IMR-90 (cell line): Measurements from ENCODE around the gene KRT86. TPM values are rescaled to one million over a fixed set of nuclear protein-coding genes. Genes with fewer than 3 reads are reported as not detected.

Source experiments
- ATAC-seq: fragments of 200-7000 bp; cut with Tn5 transposase; 2 replicates; pipeline ENCODE4 v1.9.1; 2020; ENCODE audit warnings: low read depth, mild to moderate bottlenecking, moderate library complexity
- BruUV-seq: library from RNA; stranded (reverse); fragments of 400-500 nt; replicated peaks from 2 replicates; lab custom pipeline; 2021; lab: Mats Ljungman, UMichigan
- CTCF ChIA-PET: fragments of 300-600 bp; formaldehyde crosslinking; extraction: SDS; loops from one replicate; lab custom pipeline; 2021; ENCODE audit warnings: antibody characterized with exemption; lab: Yijun Ruan, JAX
- POLR2A ChIA-PET: fragments of 300-600 bp; sonication (Branson Sonifier 250); formaldehyde crosslinking; loops from one replicate; lab custom pipeline; 2022; ENCODE audit warnings: antibody characterized with exemption; ENCODE audit not compliant: unreplicated experiment; lab: Charles Lee
- DNase-seq: peaks from one replicate; pipeline ENCODE4 v3.0.0; 2013
- H2AFZ ChIP-seq: replicated peaks from 2 replicates; pipeline ENCODE3; 2013; ENCODE audit warnings: low read length, mild to moderate bottlenecking; ENCODE audit not compliant: poor library complexity
- H2AK5ac ChIP-seq: 2 replicates; pipeline ENCODE4 v1.6.1; 2013; ENCODE audit warnings: low read depth, low read length, inconsistent platforms
- H2AK9ac ChIP-seq: replicated peaks from 2 replicates; pipeline ENCODE3; 2013; ENCODE audit warnings: mild to moderate bottlenecking, low read depth, low read length, moderate library complexity; ENCODE audit not compliant: poor library complexity
- H2BK120ac ChIP-seq: 2 replicates; pipeline ENCODE4 v1.6.1; 2013; ENCODE audit warnings: low read depth, low read length, inconsistent platforms
- H2BK15ac ChIP-seq: 3 replicates; pipeline ENCODE4 v1.6.1; 2013; ENCODE audit warnings: low read depth, low read length, inconsistent platforms
- H2BK20ac ChIP-seq: 2 replicates; pipeline ENCODE4 v1.6.1; 2013; ENCODE audit warnings: low read depth, mild to moderate bottlenecking, inconsistent platforms, low read length, moderate library complexity
- H2BK5ac ChIP-seq: 2 replicates; pipeline ENCODE4 v1.6.1; 2013; ENCODE audit warnings: mild to moderate bottlenecking, low read depth, low read length, inconsistent platforms; ENCODE audit not compliant: poor library complexity, severe bottlenecking
- H3K14ac ChIP-seq: replicated peaks from 2 replicates; pipeline ENCODE4 v1.6.1; 2013; ENCODE audit warnings: low read depth, low read length, inconsistent platforms
- H3K18ac ChIP-seq: 2 replicates; pipeline ENCODE4 v1.6.1; 2013; ENCODE audit warnings: low read depth, low read length, control low read depth
- H3K23ac ChIP-seq: 2 replicates; pipeline ENCODE4 v1.6.1; 2013; ENCODE audit warnings: low read depth, low read length, inconsistent platforms
- H3K27ac ChIP-seq: 2 replicates; pipeline ENCODE4 v1.5.1; 2013; ENCODE audit warnings: mild to moderate bottlenecking, control low read depth, low read length; ENCODE audit not compliant: insufficient read depth
- H3K27me3 ChIP-seq: 2 replicates; pipeline ENCODE4 v1.6.1; 2013; ENCODE audit warnings: low read length; ENCODE audit not compliant: control insufficient read depth, insufficient read depth
- H3K36me3 ChIP-seq: 2 replicates; pipeline ENCODE4 v1.6.1; 2013; ENCODE audit warnings: low read length, mixed read lengths; ENCODE audit not compliant: control insufficient read depth, insufficient read depth
- H3K4ac ChIP-seq: 2 replicates; pipeline ENCODE4 v1.6.1; 2013; ENCODE audit warnings: low read depth, low read length, inconsistent platforms
- H3K4me1 ChIP-seq: 2 replicates; pipeline ENCODE4 v1.6.1; 2013; ENCODE audit warnings: low read length, mixed read lengths; ENCODE audit not compliant: control insufficient read depth, insufficient read depth
- H3K4me2 ChIP-seq: 2 replicates; pipeline ENCODE4 v1.6.1; 2013; ENCODE audit warnings: low read depth, mild to moderate bottlenecking, control low read depth, low read length, moderate library complexity
- H3K4me3 ChIP-seq: 2 replicates; pipeline ENCODE4 v1.5.1; 2013; ENCODE audit warnings: low read depth, mild to moderate bottlenecking, control low read depth, low read length, moderate library complexity; ENCODE audit not compliant: insufficient read depth
- H3K56ac ChIP-seq: 2 replicates; pipeline ENCODE4 v1.6.1; 2013; ENCODE audit warnings: low read length, inconsistent platforms; ENCODE audit not compliant: insufficient read depth; ENCODE audit errors: extremely low read depth
- H3K79me1 ChIP-seq, 2 experiments: 2 replicates each; pipeline ENCODE4 v1.6.1; 2013; ENCODE audit warnings: low read length in 2 of 2, inconsistent platforms in 1 of 2, low read depth in 1 of 2
- H3K9ac ChIP-seq: 2 replicates; pipeline ENCODE4 v1.6.1; 2013; ENCODE audit warnings: low read depth, low read length, control low read depth
- H3K9me1 ChIP-seq: 2 replicates; pipeline ENCODE4 v1.6.1; 2013; ENCODE audit warnings: low read length, inconsistent platforms; ENCODE audit not compliant: insufficient read depth
- H3K9me3 ChIP-seq: 2 replicates; pipeline ENCODE4 v1.6.1; 2013; ENCODE audit warnings: low read length; ENCODE audit not compliant: control insufficient read depth, insufficient read depth
- H4K20me1 ChIP-seq: 2 replicates; pipeline ENCODE4 v1.6.1; 2013; ENCODE audit warnings: low read length, inconsistent platforms; ENCODE audit not compliant: insufficient read depth
- H4K5ac ChIP-seq: 2 replicates; pipeline ENCODE4 v1.6.1; 2013; ENCODE audit warnings: mild to moderate bottlenecking, low read depth, low read length, control low read depth
- H4K8ac ChIP-seq, 2 experiments: 2 replicates each; pipeline ENCODE4 v1.6.1; 2013; ENCODE audit warnings: low read depth in 2 of 2, low read length in 2 of 2, control low read depth in 1 of 2, inconsistent platforms in 1 of 2
- H4K91ac ChIP-seq: 2 replicates; pipeline ENCODE4 v1.6.1; 2013; ENCODE audit warnings: low read depth, low read length, inconsistent platforms; ENCODE audit not compliant: insufficient read depth
- BHLHE40 ChIP-seq: fragments of 150-350 bp; IDR thresholded peaks from 2 replicates; pipeline ENCODE4 v1.6.1; 2016; ENCODE audit warnings: mild to moderate bottlenecking, low read depth, low read length
- WGBS, 2 experiments: methylation state at CpG; one replicate each; pipeline versions ENCODE4 v1.1.5 to v1.1.7; 2013; ENCODE audit warnings: missing lambda C conversion rate in 2 of 2; ENCODE audit not compliant: insufficient read length in 1 of 2; ENCODE audit errors: extremely low coverage in 2 of 2; 5-methylcytosine and 5-hydroxymethylcytosine counted together
- dilution Hi-C: fragments of 300-500 bp; cut with HindIII; formaldehyde crosslinking; loops from one replicate; pipeline ENCODE4 v1.14.3; 2018; ENCODE audit warnings: low sequenced_read_pairs; ENCODE audit not compliant: unreplicated experiment
- in situ Hi-C: fragments of 300-500 bp; cut with MboI; formaldehyde crosslinking; loops from 3 replicates; pipeline ENCODE4 v1.14.3; 2019; ENCODE audit warnings: low sequenced_read_pairs, inconsistent platforms, mixed read lengths
- intact Hi-C: fragments of 100-400 bp; cut with micrococcal nuclease; formaldehyde crosslinking; loops from 2 replicates; pipeline ENCODE4 v1.10.0; 2022
- polyA plus RNA-seq, 3 experiments: library from polyadenylated mRNA; depleted of rRNA; stranded (reverse); fragments of >200 nt; gene quantifications; 2 replicates each; pipeline ENCODE4 v1.2.3, GENCODE V29; 2012; ENCODE audit warnings: low replicate concordance in 1 of 3
- total RNA-seq: library from RNA; depleted of rRNA; stranded (reverse); fragments of >200 nt; gene quantifications from 2 replicates; pipeline ENCODE4 v1.2.3, GENCODE V29; 2012
- TF ChIP-seq, protein P1 (sequence below): fragments of 150-350 bp; IDR thresholded peaks from 2 replicates; pipeline ENCODE4 v1.6.1; 2017; ENCODE audit warnings: mild to moderate bottlenecking, antibody characterized with exemption, low read length, low read depth

KRT86 gene
- total and polyA plus RNA-seq, 2 of the 4 experiments (the other 2 are of a cell fraction): not detected

DNA sequence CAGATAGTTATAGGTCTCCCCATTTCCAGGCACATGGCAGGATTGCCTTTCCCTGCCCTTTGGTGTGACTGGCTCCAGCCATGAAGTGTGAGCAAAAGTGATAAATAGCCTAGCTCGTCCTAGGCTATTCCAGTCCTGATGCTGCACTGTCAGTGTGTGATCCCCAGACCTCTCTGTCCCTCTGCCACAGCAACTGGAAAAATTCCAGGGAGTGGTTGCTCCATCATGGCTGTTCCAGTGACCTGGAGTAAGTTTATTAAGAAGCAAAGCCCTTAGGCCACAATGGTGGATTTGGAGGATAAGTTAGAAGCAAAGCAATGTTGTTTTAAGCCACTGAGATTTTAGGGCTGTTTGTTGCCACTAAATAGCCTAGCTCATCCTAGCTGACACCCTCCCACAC, 56.6 kb downstream of the KRT86 start:
- no peak overlapping the region for H3K4me3 ChIP-seq
- H3K4ac ChIP-seq: no peak overlapping the region
- H3K56ac ChIP-seq: no peak overlapping the region
- ChIA-PET CTCF (interaction anchor here (1.3 kb wide), 1 partner anchor 175 kb away, joined by 3 read pairs; no protein-coding TSS in a partner anchor), POLR2A (no interaction called here)
- H2BK120ac ChIP-seq: no peak overlapping the region
- H3K4me2 ChIP-seq: no peak overlapping the region
- H4K8ac ChIP-seq: no peak overlapping the region
- intact Hi-C loops (no loop called here), dilution Hi-C loops (no loop called here), in situ Hi-C loops (no loop called here)
- H3K79me1 ChIP-seq: no peaks in the 10 kb centered on the region
- H3K9me3 ChIP-seq: peaks cover 3% of the 10 kb centered on the region; the same call in 1 of the 2 replicates
- H2BK5ac ChIP-seq: no peak overlapping the region
- no CpG with 5 or more reads among the region's 1 CpG for WGBS, 2 experiments
- no peaks in the 10 kb centered on the region for H3K36me3 ChIP-seq
- DNase-seq (no peak), ATAC-seq (no peak)
- H3K27me3 ChIP-seq: peaks cover 42% of the 10 kb centered on the region
- no peak overlapping the region for H4K5ac ChIP-seq
- H2AK9ac ChIP-seq: no peak overlapping the region
- no peak overlapping the region for H3K9ac ChIP-seq
- no peak overlapping the region for H2AFZ ChIP-seq
- H3K18ac ChIP-seq: no peak overlapping the region
- H3K14ac ChIP-seq: no peak overlapping the region
- H2BK15ac ChIP-seq: no peak overlapping the region
- no peak overlapping the region for H4K91ac ChIP-seq
- TF ChIP-seq, protein P1, sequence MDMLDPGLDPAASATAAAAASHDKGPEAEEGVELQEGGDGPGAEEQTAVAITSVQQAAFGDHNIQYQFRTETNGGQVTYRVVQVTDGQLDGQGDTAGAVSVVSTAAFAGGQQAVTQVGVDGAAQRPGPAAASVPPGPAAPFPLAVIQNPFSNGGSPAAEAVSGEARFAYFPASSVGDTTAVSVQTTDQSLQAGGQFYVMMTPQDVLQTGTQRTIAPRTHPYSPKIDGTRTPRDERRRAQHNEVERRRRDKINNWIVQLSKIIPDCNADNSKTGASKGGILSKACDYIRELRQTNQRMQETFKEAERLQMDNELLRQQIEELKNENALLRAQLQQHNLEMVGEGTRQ: no peak
- no peak for TF ChIP-seq BHLHE40
- no peak overlapping the region for H3K23ac ChIP-seq
- no peaks in the 10 kb centered on the region for H3K9me1 ChIP-seq
- no peak overlapping the region for H2BK20ac ChIP-seq
- no peaks in the 10 kb centered on the region for H3K4me1 ChIP-seq
- no peak overlapping the region for H2AK5ac ChIP-seq
- H4K20me1 ChIP-seq: no peaks in the 10 kb centered on the region
- BruUV-seq: no TSS peak
- no peak overlapping the region for H3K27ac ChIP-seq
